Activated B cell treated with CpG ODN at 0.5 μM for 24 hours (primary cell): ENCODE data around the gene SIAH3. TPM values are rescaled to one million over a fixed set of nuclear protein-coding genes. Genes with fewer than 3 reads are reported as not detected.

Experiments used
- ATAC-seq: fragments of 200-7000 bp; cut with Tn5 transposase; one replicate; pipeline ENCODE4 v1.10.0; 2021; ENCODE audit warnings: low read depth, mild to moderate bottlenecking, moderate library complexity
- CTCF ChIA-PET: fragments of 350-600 bp; sonication (Branson Sonifier 250); formaldehyde crosslinking; loops from one replicate; lab custom pipeline; 2021; ENCODE audit warnings: antibody characterized with exemption; lab: Charles Lee
- POLR2A ChIA-PET: fragments of 350-600 bp; sonication (Branson Sonifier 250); formaldehyde crosslinking; loops from one replicate; lab custom pipeline; 2021; ENCODE audit warnings: antibody characterized with exemption; lab: Charles Lee
- DNase-seq: peaks from one replicate; pipeline ENCODE4 v3.0.0; 2022
- H3K27ac Mint-ChIP-seq: one replicate; pipeline ENCODE4 v1.8.0; 2020; ENCODE audit warnings: mixed read lengths
- H3K27me3 Mint-ChIP-seq: one replicate; pipeline ENCODE4 v1.8.0; 2021; ENCODE audit warnings: mixed read lengths
- H3K36me3 Mint-ChIP-seq: one replicate; pipeline ENCODE4 v1.8.0; 2021; ENCODE audit warnings: low read depth, mixed read lengths
- H3K4me1 Mint-ChIP-seq: one replicate; pipeline ENCODE4 v1.8.0; 2021; ENCODE audit warnings: mixed read lengths
- H3K4me3 Mint-ChIP-seq: one replicate; pipeline ENCODE4 v1.8.0; 2020; ENCODE audit warnings: mild to moderate bottlenecking, mixed read lengths
- H3K9me3 Mint-ChIP-seq: one replicate; pipeline ENCODE4 v1.8.0; 2020; ENCODE audit warnings: mixed read lengths
- intact Hi-C: fragments of 100-400 bp; cut with micrococcal nuclease; formaldehyde crosslinking; loops from one replicate; pipeline ENCODE4 v1.15.1; 2024
- total RNA-seq: library from RNA; stranded (reverse); gene quantifications from 2 replicates; pipeline ENCODE4 v1.2.3, GENCODE V29; 2022
- TF ChIP-seq, protein P1 (sequence below): fragments of 200-600 bp; IDR thresholded peaks from one replicate; pipeline ENCODE4 v1.8.0; 2022; ENCODE audit warnings: antibody characterized with exemption, mild to moderate bottlenecking

The SIAH3 gene
- total RNA-seq, 1 donor from 2014 or later, result not detected

DNA sequence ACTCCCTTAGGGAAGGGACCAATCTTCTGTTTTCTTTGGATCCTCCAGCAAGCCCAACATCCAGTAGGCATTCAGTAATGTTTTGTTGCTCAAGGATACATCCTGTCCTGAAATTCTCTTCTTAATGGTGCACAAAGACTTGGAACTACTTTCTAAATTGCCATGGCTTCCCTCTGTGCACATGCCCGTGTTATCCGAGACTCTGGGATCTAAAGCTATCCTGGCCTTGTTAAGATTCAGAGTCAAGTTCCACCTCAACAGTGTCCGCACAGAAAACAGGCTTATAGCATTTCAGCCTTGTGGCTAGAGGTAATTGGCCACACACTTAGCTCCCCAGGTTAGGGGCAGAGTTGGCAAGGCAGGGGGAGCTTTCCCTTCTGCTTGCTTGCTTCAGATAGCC, 77.6 kb downstream of the SIAH3 start:
- TF ChIP-seq, protein P1, sequence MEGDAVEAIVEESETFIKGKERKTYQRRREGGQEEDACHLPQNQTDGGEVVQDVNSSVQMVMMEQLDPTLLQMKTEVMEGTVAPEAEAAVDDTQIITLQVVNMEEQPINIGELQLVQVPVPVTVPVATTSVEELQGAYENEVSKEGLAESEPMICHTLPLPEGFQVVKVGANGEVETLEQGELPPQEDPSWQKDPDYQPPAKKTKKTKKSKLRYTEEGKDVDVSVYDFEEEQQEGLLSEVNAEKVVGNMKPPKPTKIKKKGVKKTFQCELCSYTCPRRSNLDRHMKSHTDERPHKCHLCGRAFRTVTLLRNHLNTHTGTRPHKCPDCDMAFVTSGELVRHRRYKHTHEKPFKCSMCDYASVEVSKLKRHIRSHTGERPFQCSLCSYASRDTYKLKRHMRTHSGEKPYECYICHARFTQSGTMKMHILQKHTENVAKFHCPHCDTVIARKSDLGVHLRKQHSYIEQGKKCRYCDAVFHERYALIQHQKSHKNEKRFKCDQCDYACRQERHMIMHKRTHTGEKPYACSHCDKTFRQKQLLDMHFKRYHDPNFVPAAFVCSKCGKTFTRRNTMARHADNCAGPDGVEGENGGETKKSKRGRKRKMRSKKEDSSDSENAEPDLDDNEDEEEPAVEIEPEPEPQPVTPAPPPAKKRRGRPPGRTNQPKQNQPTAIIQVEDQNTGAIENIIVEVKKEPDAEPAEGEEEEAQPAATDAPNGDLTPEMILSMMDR, result no peak
- H3K27me3 Mint-ChIP-seq, result peaks cover 5% of the 10 kb centered on the region
- H3K9me3 Mint-ChIP-seq, result peaks cover 5% of the 10 kb centered on the region
- H3K36me3 Mint-ChIP-seq, result no peaks in the 10 kb centered on the region
- CTCF ChIA-PET, result no interaction called here
- ATAC-seq (no peak), DNase-seq (no peak)
- H3K27ac Mint-ChIP-seq, result no peak overlapping the region
- POLR2A ChIA-PET, result no interaction called here
- intact Hi-C loops, result no loop called here
- H3K4me3 Mint-ChIP-seq, result no peak overlapping the region
- H3K4me1 Mint-ChIP-seq, result no peaks in the 10 kb centered on the region

DNA sequence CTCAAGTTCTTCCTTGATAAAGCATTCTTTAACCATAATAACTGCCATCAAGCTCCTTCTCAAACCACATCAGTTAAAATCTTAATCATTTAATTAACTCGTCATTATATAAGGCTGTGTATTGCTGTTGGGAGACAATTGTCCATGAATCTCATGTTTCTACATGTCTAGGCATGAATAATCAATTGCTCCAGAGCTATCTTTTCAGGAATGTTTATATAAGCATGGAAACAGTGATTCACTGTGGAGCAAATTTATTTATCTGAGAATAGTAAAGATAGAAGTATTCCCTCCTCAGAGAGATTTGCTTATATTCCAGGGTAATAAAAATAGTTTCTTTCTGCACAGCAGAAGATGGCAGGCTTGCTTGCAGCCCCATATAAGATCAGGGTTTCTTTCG, 78.3 kb downstream of the SIAH3 start:
- TF ChIP-seq, protein P1, result no peak
- Mint-ChIP-seq H3K36me3 (no peaks in the 10 kb centered on the region), H3K4me1 (no peaks in the 10 kb centered on the region), H3K9me3 (peaks cover 5% of the 10 kb centered on the region), H3K27me3 (peaks cover 5% of the 10 kb centered on the region), H3K4me3 (no peak overlapping the region), H3K27ac (no peak overlapping the region)
- DNase-seq (no peak), ATAC-seq (no peak)
- POLR2A ChIA-PET, result no interaction called here
- CTCF ChIA-PET, result no interaction called here
- intact Hi-C loops, result no loop called here

DNA sequence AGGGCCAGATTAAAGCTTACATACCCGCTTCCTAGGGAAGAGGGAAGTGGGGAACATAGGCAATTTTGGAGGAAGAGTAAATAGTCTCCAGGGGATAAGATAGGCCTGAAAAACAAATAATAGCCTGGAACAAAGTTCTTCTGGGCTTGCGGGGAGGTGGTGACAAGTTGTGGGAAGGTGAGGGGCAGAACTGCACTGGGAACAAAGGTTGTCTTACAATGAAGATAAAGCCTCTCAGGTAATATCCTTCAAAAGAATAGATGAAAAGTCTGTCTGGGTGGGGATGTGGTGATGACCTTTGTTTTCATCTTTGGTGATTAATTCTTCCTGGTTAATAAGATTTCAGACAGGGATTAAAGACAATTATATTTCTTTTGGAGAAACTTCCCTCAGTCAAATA, 80.7 kb downstream of the SIAH3 start:
- peaks cover 5% of the 10 kb centered on the region for H3K9me3 Mint-ChIP-seq
- CTCF ChIA-PET, result no interaction called here
- no peak for DNase-seq
- intact Hi-C loops, result no loop called here
- H3K27ac Mint-ChIP-seq, result no peak overlapping the region
- no peak overlapping the region for H3K4me3 Mint-ChIP-seq
- H3K27me3 Mint-ChIP-seq, result peaks cover 7% of the 10 kb centered on the region
- TF ChIP-seq, protein P1, result no peak
- POLR2A ChIA-PET, result no interaction called here
- no peak for ATAC-seq
- no peaks in the 10 kb centered on the region for H3K4me1 Mint-ChIP-seq
- no peaks in the 10 kb centered on the region for H3K36me3 Mint-ChIP-seq

DNA sequence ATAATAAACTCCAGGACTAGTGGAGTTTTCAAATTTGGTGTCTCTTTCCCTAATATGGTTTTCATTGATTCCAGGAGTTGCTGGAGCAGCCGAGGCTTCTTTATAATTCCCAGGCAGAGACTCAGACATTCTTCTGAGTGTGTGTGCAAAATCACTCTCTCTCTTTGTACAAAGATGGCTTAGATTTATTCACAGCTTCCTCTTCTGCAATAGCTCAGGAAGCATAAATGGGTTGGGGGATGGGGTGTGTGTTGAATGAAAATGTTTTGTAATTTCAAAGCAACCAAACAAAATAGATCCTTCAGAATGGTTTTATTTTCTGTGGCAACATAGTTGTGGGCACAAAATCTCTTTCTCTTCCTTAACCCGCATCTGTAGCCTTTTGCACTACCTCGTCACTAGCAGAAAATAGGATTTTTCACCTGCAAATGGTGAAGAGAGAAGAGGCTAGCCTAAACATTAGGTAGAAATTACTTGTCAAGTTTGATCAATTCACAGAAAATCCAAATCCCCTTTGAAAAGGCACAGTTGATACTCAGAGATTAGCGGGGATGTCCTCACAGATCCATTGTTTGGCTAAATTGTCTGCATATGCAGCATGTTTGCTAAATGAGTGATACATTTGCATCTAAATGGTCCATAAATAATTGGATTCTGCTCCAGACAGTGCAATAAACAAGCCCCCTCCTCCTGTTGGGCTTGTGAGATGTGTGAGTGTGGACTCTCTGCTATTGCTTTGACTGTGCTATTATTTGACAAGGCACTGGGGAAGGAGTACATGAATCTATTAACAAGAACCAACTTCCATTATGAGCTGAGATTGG, 82.7 kb downstream of the SIAH3 start:
- Mint-ChIP-seq H3K4me3 (no peak overlapping the region), H3K36me3 (no peaks in the 10 kb centered on the region), H3K4me1 (no peaks in the 10 kb centered on the region), H3K27me3 (peaks cover 7% of the 10 kb centered on the region), H3K9me3 (peaks cover 5% of the 10 kb centered on the region), H3K27ac (no peak overlapping the region)
- ATAC-seq, result no peak
- POLR2A ChIA-PET, result no interaction called here
- TF ChIP-seq, protein P1, result no peak
- intact Hi-C loops, result no loop called here
- CTCF ChIA-PET, result no interaction called here
- no peak for DNase-seq

DNA sequence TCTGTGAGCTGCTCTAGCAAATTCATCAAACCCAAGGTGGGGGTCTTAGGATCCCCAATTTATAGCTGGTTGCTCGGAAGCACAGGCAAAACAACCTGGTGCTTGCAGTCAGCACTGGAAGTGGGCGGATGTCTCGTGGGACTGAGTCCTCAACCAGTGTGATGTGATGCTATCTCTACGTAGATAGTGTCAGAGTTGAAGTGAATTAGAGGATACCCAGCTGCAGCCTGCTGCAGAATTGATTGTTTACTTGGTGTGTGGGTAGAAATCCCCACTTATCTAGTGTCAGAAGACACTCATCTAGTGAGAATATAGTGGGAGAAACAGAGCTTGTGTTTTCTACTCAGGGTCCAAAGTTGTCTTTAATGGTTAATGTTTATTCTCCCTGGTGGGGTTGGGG, 86.1 kb downstream of the SIAH3 start:
- ChIA-PET CTCF (no interaction called here), POLR2A (no interaction called here)
- peaks cover 7% of the 10 kb centered on the region for H3K27me3 Mint-ChIP-seq
- no peak overlapping the region for H3K27ac Mint-ChIP-seq
- no peaks in the 10 kb centered on the region for H3K36me3 Mint-ChIP-seq
- no peaks in the 10 kb centered on the region for H3K4me1 Mint-ChIP-seq
- no peak overlapping the region for H3K4me3 Mint-ChIP-seq
- H3K9me3 Mint-ChIP-seq, result no peaks in the 10 kb centered on the region
- DNase-seq, result no peak
- no peak for ATAC-seq
- intact Hi-C loops, result no loop called here
- TF ChIP-seq, protein P1, result no peak
